ENCODE data around the gene SIK2.
A peak's percentile ranks its signal among the peaks of the same experiment; 100 is the strongest.

Gene SIK2

DNA sequence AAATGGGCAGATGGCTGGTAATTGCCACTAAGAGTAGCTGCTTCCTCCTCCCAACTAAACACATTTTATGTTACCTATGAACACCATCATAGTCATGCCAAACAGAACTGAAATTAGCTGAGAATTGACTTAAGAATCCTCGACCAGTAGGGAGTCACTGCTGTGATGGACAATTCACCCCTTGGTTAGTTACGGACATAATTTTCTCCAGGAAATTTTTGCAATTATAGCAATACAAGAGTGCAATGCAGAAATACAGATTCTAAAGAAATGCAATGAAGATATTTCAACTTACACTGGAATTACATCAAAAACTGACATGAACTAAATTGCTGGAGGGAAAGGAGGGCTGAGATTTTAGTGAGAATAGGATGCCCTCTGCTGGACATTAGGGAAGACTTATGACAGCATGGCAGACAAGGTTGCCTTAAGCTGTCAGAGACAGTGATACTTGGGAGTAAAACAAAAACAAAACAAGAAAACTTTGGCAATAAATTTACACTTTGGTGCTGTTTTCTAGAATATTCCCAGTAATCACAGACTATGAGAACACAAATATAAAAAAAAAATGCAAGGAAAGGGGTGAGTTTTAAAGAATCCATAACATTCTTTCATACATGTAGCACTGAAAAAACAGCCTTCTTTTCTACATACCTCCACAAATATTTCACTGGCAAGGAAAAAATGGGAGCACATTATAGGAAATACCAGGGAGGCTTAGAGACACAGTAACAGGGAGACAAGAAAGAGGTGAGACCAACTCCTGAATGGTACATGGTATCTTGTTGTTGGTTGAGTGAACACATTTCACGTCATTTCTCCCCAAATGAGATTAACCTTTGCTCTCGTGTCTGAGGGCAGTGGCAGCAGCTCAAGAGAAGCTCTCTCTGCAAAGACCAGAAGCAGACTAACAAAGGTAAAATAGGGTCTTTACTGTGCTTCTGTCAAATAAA is 175.1 kb downstream of the SIK2 start:
- TF ChIP-seq TAF1 (IDR thresholded peaks at IDR 0.05; ENCODE audit: borderline replicate concordance, insufficient read depth, low read length): 0 out of 2 replicates have a peak, but pooled peaks have one; percentile 26
- TF ChIP-seq, protein P1, sequence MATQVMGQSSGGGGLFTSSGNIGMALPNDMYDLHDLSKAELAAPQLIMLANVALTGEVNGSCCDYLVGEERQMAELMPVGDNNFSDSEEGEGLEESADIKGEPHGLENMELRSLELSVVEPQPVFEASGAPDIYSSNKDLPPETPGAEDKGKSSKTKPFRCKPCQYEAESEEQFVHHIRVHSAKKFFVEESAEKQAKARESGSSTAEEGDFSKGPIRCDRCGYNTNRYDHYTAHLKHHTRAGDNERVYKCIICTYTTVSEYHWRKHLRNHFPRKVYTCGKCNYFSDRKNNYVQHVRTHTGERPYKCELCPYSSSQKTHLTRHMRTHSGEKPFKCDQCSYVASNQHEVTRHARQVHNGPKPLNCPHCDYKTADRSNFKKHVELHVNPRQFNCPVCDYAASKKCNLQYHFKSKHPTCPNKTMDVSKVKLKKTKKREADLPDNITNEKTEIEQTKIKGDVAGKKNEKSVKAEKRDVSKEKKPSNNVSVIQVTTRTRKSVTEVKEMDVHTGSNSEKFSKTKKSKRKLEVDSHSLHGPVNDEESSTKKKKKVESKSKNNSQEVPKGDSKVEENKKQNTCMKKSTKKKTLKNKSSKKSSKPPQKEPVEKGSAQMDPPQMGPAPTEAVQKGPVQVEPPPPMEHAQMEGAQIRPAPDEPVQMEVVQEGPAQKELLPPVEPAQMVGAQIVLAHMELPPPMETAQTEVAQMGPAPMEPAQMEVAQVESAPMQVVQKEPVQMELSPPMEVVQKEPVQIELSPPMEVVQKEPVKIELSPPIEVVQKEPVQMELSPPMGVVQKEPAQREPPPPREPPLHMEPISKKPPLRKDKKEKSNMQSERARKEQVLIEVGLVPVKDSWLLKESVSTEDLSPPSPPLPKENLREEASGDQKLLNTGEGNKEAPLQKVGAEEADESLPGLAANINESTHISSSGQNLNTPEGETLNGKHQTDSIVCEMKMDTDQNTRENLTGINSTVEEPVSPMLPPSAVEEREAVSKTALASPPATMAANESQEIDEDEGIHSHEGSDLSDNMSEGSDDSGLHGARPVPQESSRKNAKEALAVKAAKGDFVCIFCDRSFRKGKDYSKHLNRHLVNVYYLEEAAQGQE (IDR thresholded peaks at IDR 0.05; ENCODE audit: insufficient read depth in 1 of 2, low read depth in 2 of 2, low read length in 2 of 2): no peak
- no peak for TF ChIP-seq POLR2AphosphoS5 (IDR thresholded peaks at IDR 0.05; ENCODE audit: low read depth, low read length)

DNA sequence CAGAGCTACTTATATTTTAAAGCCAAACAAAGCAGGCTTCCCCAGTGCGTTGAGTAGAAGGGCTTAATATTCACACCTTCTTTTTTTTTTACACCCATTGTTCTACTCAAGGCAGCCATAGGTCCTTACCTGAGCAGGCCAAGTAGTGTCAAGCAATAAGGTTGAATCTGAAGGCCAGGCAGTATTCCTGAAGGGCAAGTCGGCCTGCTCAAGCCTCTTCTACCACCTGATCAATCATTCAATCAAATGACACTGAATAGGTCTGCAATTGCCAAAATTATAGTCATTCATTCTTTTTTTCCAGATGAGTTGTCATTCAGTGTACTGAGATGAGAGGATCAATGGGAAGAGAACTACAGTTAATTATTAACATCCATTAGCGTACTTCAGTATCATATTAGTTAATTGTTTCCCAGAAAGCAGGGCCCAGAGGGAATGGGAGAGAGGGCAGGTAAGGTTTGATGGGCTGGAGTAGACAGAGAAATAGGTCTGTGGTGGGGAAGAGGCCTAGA is 175.9 kb downstream of the SIK2 start:
- TF ChIP-seq TAF1 (IDR thresholded peaks at IDR 0.05; ENCODE audit: borderline replicate concordance, insufficient read depth, low read length) (no peak), POLR2AphosphoS5 (IDR thresholded peaks at IDR 0.05; ENCODE audit: low read depth, low read length) (no peak), SIN3A (IDR thresholded peaks at IDR 0.05; ENCODE audit: borderline replicate concordance, insufficient read depth, low read length) (no peak), FOXP2 (optimal IDR thresholded peaks at IDR 0.05; ENCODE audit: borderline replicate concordance, extremely low read depth, extremely low read length, insufficient read depth) (no peak)
- TF ChIP-seq, protein P1 (IDR thresholded peaks at IDR 0.05; ENCODE audit: insufficient read depth in 1 of 2, low read depth in 2 of 2, low read length in 2 of 2): no peak

DNA sequence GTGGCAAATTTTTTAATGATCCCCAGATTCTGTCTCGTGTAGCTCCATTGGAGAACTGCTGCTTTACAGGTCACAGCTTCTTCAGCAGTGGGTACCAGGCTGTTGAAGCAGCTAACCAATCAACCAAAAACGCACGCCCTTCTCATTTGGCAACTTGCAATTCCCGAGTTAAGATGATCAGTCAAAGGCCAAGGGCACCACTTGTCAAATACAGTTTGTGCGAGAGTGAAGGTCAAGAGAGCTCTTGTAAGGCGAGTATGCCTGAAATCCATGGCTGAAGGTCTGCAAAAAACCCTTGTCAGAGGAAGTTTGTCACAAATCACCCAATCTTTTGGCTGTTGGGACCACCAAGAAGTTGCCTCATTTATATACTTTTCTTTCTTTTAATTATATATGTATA is 176.9 kb downstream of the SIK2 start:
- no peak for TF ChIP-seq SIN3A (IDR thresholded peaks at IDR 0.05; ENCODE audit: borderline replicate concordance, insufficient read depth, low read length)
- no peak for TF ChIP-seq POLR2AphosphoS5 (IDR thresholded peaks at IDR 0.05; ENCODE audit: low read depth, low read length)
- TF ChIP-seq TAF1 (IDR thresholded peaks at IDR 0.05; ENCODE audit: borderline replicate concordance, insufficient read depth, low read length): no peak
- TF ChIP-seq, protein P1 (IDR thresholded peaks at IDR 0.05; ENCODE audit: insufficient read depth in 1 of 2, low read depth in 2 of 2, low read length in 2 of 2): no peak
- no peak for TF ChIP-seq FOXP2 (optimal IDR thresholded peaks at IDR 0.05; ENCODE audit: borderline replicate concordance, extremely low read depth, extremely low read length, insufficient read depth)

All from PFSK-1 (cell line).